Liver (tissue), 9 donors: ENCODE data around the gene CREB3L2. TPM values are rescaled to one million over a fixed set of nuclear protein-coding genes. Genes with fewer than 3 reads are reported as not detected.

Experiments
- DNase-seq: peaks from one replicate; pipeline ENCODE4 v3.0.0-alpha.2; 2017; ENCODE audit warnings: low spot score
- H3K27ac ChIP-seq, 2 donors: one replicate each; pipeline ENCODE4 v1.7.0; 2013; ENCODE audit warnings: inconsistent platforms in 2 of 2, low read length in 2 of 2, control low read depth in 1 of 2, low read depth in 1 of 2, mild to moderate bottlenecking in 1 of 2
- H3K27me3 ChIP-seq, 4 donors: one replicate each; pipeline versions ENCODE4 v1.6.1 to v1.7.0; 2013; ENCODE audit warnings: low read length in 3 of 4, inconsistent platforms in 1 of 4, mild to moderate bottlenecking in 1 of 4, moderate library complexity in 1 of 4; ENCODE audit not compliant: control insufficient read depth in 4 of 4, insufficient read depth in 4 of 4
- H3K36me3 ChIP-seq, 4 donors: one replicate each; pipeline versions ENCODE4 v1.6.1 to v1.7.0; 2013; ENCODE audit warnings: low read length in 3 of 4, mild to moderate bottlenecking in 3 of 4, low read depth in 1 of 4, moderate library complexity in 1 of 4; ENCODE audit not compliant: control insufficient read depth in 4 of 4, insufficient read depth in 3 of 4
- H3K4me1 ChIP-seq, 4 donors: one replicate each; pipeline versions ENCODE4 v1.6.1 to v1.7.0; 2013; ENCODE audit warnings: low read length in 3 of 4, mild to moderate bottlenecking in 3 of 4, moderate library complexity in 1 of 4; ENCODE audit not compliant: control insufficient read depth in 4 of 4, insufficient read depth in 4 of 4
- H3K4me3 ChIP-seq, 3 donors: one replicate each; pipeline versions ENCODE4 v1.6.1 to v1.7.0; 2013; ENCODE audit warnings: low read length in 3 of 3, control low read depth in 1 of 3, low read depth in 1 of 3, mild to moderate bottlenecking in 1 of 3
- H3K9ac ChIP-seq, 2 donors: one replicate each; pipeline ENCODE4 v1.7.0; 2013; ENCODE audit warnings: low read length in 2 of 2, mild to moderate bottlenecking in 2 of 2, moderate library complexity in 2 of 2, control low read depth in 1 of 2, low read depth in 1 of 2
- H3K9me3 ChIP-seq, 4 donors: one replicate each; pipeline versions ENCODE4 v1.6.1 to v1.7.0; 2013; ENCODE audit warnings: low read length in 3 of 4; ENCODE audit not compliant: control insufficient read depth in 4 of 4
- EGR1 ChIP-seq, 2 donors: IDR thresholded peaks; 2 replicates each; pipeline ENCODE4 v1.6.1; 2016 to 2018; ENCODE audit warnings: antibody characterized with exemption in 2 of 2, low read depth in 2 of 2
- FOXA1 ChIP-seq: IDR thresholded peaks from 2 replicates; pipeline ENCODE4 v1.6.1; 2016; ENCODE audit warnings: antibody characterized with exemption
- FOXA2 ChIP-seq: IDR thresholded peaks from 2 replicates; pipeline ENCODE4 v1.6.1; 2016; ENCODE audit warnings: antibody characterized with exemption
- GABPA ChIP-seq, 2 donors: IDR thresholded peaks in 1 of 2; conservative IDR thresholded peaks in 1 of 2; 2 replicates each; pipeline ENCODE4 v1.6.1; 2016; ENCODE audit warnings: antibody characterized with exemption in 2 of 2, mild to moderate bottlenecking in 1 of 2, moderate library complexity in 1 of 2
- HNF4A ChIP-seq, 2 donors: conservative IDR thresholded peaks; 2 replicates each; pipeline ENCODE4 v1.6.1; 2016; ENCODE audit warnings: antibody characterized with exemption in 2 of 2, mild to moderate bottlenecking in 2 of 2
- HNF4G ChIP-seq: IDR thresholded peaks from 2 replicates; pipeline ENCODE4 v1.6.1; 2016; ENCODE audit warnings: antibody characterized with exemption
- JUND ChIP-seq, 2 donors: IDR thresholded peaks; 2 replicates each; pipeline ENCODE4 v1.6.1; 2016; ENCODE audit warnings: antibody characterized with exemption in 2 of 2
- RXRA ChIP-seq, 2 donors: IDR thresholded peaks; 2 replicates each; pipeline ENCODE4 v1.6.1; 2017 to 2018; ENCODE audit warnings: antibody characterized with exemption in 2 of 2, mild to moderate bottlenecking in 1 of 2
- SP1 ChIP-seq: IDR thresholded peaks from 2 replicates; pipeline ENCODE4 v1.6.1; 2018; ENCODE audit warnings: antibody characterized with exemption, mild to moderate bottlenecking
- TAF1 ChIP-seq: conservative IDR thresholded peaks from 2 replicates; pipeline ENCODE4 v1.6.1; 2016; ENCODE audit warnings: antibody characterized with exemption, mild to moderate bottlenecking
- YY1 ChIP-seq: IDR thresholded peaks from 2 replicates; pipeline ENCODE4 v1.6.1; 2016; ENCODE audit warnings: antibody characterized with exemption, mild to moderate bottlenecking
- WGBS: extraction: QIAGEN DNeasy Blood & Tissue Kit; methylation state at CpG from one replicate; pipeline ENCODE4 v1.1.7; 2013; 5-methylcytosine and 5-hydroxymethylcytosine counted together
- polyA plus RNA-seq, 2 donors: library from polyadenylated mRNA; stranded (reverse) in 1 of 2; unstranded in 1 of 2; fragments of 200-250 nt in 1 of 2; fragments of >200 nt in 1 of 2; fragmentation: Nextera tagmentation in 1 of 2; extraction: Ambion mirVana in 1 of 2; gene quantifications; one replicate each; pipeline versions ENCODE4 v1.2.1 to v1.2.3, GENCODE V29; 2013 to 2015
- total RNA-seq, 2 donors: library from RNA; depleted of rRNA; stranded (reverse); fragments of >200 nt; gene quantifications; one replicate each; pipeline ENCODE4 v1.2.3, GENCODE V29; 2014
- TF ChIP-seq, protein P1 (sequence below): IDR thresholded peaks from 2 replicates; pipeline ENCODE4 v1.6.1; 2016; ENCODE audit warnings: antibody characterized with exemption
- TF ChIP-seq, protein P2 (sequence below): IDR thresholded peaks from 2 replicates; pipeline ENCODE4 v1.6.1; 2016; ENCODE audit warnings: antibody characterized with exemption
- TF ChIP-seq, protein P3 (sequence below): IDR thresholded peaks from 2 replicates; pipeline ENCODE4 v1.6.1; 2016; ENCODE audit warnings: antibody characterized with exemption, mild to moderate bottlenecking
- TF ChIP-seq, protein P4 (sequence below): IDR thresholded peaks from 2 replicates; pipeline ENCODE4 v1.6.1; 2016; ENCODE audit warnings: antibody characterized with exemption
- TF ChIP-seq, protein P5 (sequence below): fragments of 150-350 bp; IDR thresholded peaks from 2 replicates; pipeline ENCODE4 v1.5.1; 2017; ENCODE audit warnings: improper control_type of control experiment, low read depth, low read length; ENCODE audit not compliant: missing input control
- donor health status: healthy.
- donor health status: healthy.
- donor health status: healthy.
- donor health status: healthy.
- donor health status: healthy.

Gene CREB3L2
- total and polyA plus RNA-seq, 4 donors, result 6.7 to 16.6 (median 9.9) TPM

DNA sequence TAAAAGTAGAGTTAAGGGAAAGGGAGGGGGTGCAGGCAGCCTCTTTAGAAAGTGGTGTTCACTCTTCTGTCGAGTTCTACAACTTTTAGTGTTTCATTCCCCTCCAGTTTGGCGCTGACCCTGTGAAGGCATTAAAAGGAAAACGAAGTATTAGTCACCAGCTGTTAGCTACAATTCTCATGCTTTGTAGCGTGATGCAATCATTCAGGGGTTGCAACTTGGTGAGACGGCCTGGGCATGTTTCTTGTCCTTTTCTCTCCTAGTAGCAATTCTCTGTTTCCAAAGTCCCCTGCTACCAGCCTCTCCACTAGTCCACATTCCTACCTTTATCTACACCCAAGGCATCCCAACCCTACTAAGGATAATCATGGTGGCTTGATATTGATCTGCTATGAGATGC, 121.5 kb downstream of the CREB3L2 start:
- 91% methylated on average over 5 of the region's 5 CpGs for WGBS
- peaks cover 30 to 74% (median 65%) of the 10 kb centered on the region in 4 donors for H3K36me3 ChIP-seq
- no peak for TF ChIP-seq EGR1 (IDR thresholded peaks at IDR 0.05; ENCODE audit: low read depth in 2 of 2)
- TF ChIP-seq FOXA2, result no peak
- no peak for TF ChIP-seq HNF4G
- TF ChIP-seq JUND (IDR thresholded peaks at IDR 0.05), result no peak
- TF ChIP-seq YY1, result no peak
- TF ChIP-seq SP1, result no peak
- TF ChIP-seq FOXA1, result no peak
- TF ChIP-seq HNF4A (conservative IDR thresholded peaks at IDR 0.05), result no peak
- TF ChIP-seq, protein P1, sequence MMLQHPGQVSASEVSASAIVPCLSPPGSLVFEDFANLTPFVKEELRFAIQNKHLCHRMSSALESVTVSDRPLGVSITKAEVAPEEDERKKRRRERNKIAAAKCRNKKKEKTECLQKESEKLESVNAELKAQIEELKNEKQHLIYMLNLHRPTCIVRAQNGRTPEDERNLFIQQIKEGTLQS, result no peak
- TF ChIP-seq TAF1, result no peak
- H3K4me1 ChIP-seq, result no peaks in the 10 kb centered on the region
- no peak overlapping the region for H3K27ac ChIP-seq
- DNase-seq, result no peak
- H3K9ac ChIP-seq, result no peak overlapping the region
- no peaks in the 10 kb centered on the region for H3K9me3 ChIP-seq
- no peak overlapping the region for H3K4me3 ChIP-seq
- no peaks in the 10 kb centered on the region for H3K27me3 ChIP-seq

DNA sequence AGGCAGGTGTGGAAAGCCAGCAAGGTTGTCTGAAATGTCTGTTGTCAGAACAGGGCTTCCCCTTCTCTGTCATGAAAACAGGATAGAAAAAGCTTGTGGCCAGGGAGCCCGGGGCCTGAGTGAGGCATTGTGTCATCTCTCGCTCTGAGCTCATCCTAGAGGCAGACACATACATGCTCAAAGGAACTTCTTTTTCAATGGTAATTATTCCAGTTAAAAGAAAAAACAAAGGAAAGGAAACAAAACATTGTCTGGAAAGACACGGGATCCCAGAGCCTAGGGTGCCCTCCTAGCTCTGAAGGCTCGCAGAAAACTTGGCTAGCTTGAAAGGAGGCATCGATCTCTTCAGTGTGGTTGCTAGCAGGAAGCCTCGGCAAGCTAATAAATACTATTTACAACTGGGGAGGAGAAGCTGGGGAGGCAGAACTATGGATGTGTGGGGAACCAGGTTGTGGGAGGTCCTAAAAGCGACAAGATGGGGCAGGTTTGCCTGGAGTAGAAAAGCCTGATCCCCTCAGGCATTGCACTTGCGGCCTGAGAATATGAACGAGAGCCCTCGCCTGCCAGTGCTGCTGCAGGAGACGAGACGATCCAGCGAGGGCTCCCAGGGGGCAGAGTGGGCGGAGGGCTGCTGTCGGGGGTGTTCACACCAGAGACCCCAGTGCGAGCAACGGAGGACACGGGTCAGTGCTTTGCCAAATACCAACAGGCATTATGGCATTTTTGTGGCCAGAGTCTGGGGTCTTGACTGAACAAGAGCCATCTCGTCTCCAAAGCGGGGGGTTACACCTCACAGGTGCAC, 122.3 kb downstream of the CREB3L2 start:
- no peaks in the 10 kb centered on the region for H3K4me1 ChIP-seq
- H3K27ac ChIP-seq, result no peak overlapping the region
- WGBS, result 94% methylated on average over 20 of the region's 20 CpGs
- H3K9me3 ChIP-seq, result no peaks in the 10 kb centered on the region
- H3K36me3 ChIP-seq, result peaks cover 24 to 66% (median 58%) of the 10 kb centered on the region in 4 donors
- DNase-seq, result no peak
- TF ChIP-seq RXRA (IDR thresholded peaks at IDR 0.05) (no peak), FOXA1 (no peak), GABPA (IDR thresholded peaks at IDR 0.05 in 1 of 2, conservative IDR thresholded peaks at IDR 0.05 in 1 of 2) (no peak), HNF4A (conservative IDR thresholded peaks at IDR 0.05) (no peak), EGR1 (IDR thresholded peaks at IDR 0.05; ENCODE audit: low read depth in 2 of 2) (no peak)
- TF ChIP-seq, protein P2, sequence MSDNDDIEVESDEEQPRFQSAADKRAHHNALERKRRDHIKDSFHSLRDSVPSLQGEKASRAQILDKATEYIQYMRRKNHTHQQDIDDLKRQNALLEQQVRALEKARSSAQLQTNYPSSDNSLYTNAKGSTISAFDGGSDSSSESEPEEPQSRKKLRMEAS, result no peak
- H3K27me3 ChIP-seq, result no peaks in the 10 kb centered on the region
- no peak overlapping the region for H3K9ac ChIP-seq
- H3K4me3 ChIP-seq, result no peak overlapping the region

DNA sequence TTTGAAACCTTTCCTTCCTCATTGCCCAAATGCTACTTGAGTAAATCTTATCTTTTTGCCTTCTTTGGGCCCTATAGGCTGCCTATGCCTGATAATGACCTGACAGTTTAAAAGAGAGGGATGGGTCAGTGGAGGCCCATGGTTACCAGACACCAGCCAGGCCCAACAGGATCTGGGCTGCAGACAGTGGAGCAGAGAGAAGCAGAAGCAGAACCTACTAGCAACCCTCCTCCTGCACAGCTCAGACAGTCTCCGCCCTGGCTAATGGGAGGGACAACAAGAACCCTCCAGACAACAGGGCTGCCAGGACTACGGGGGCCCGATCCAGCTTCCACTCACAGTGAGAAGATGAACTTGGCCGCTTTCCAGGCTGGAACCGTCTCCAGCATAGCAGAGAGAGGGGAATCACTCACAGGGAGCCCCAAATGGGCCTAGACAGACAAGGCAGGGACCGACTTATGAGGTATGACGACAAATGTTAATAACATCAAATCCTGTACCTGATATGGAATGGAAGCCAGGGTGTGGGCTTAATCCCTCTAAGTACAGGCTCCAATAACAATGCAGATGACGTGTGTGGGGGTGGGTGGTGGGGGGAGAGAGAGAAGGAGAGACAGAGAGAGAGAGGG, 123.4 kb downstream of the CREB3L2 start:
- no peak overlapping the region for H3K9ac ChIP-seq
- no peaks in the 10 kb centered on the region for H3K4me1 ChIP-seq
- no peak overlapping the region for H3K27ac ChIP-seq
- no peak for DNase-seq
- no peaks in the 10 kb centered on the region for H3K27me3 ChIP-seq
- H3K36me3 ChIP-seq, result peaks cover 26 to 59% (median 55%) of the 10 kb centered on the region in 4 donors
- H3K4me3 ChIP-seq, result no peak overlapping the region
- H3K9me3 ChIP-seq, result no peaks in the 10 kb centered on the region
- WGBS, result 91% methylated on average over 8 of the region's 8 CpGs
- TF ChIP-seq, protein P3, sequence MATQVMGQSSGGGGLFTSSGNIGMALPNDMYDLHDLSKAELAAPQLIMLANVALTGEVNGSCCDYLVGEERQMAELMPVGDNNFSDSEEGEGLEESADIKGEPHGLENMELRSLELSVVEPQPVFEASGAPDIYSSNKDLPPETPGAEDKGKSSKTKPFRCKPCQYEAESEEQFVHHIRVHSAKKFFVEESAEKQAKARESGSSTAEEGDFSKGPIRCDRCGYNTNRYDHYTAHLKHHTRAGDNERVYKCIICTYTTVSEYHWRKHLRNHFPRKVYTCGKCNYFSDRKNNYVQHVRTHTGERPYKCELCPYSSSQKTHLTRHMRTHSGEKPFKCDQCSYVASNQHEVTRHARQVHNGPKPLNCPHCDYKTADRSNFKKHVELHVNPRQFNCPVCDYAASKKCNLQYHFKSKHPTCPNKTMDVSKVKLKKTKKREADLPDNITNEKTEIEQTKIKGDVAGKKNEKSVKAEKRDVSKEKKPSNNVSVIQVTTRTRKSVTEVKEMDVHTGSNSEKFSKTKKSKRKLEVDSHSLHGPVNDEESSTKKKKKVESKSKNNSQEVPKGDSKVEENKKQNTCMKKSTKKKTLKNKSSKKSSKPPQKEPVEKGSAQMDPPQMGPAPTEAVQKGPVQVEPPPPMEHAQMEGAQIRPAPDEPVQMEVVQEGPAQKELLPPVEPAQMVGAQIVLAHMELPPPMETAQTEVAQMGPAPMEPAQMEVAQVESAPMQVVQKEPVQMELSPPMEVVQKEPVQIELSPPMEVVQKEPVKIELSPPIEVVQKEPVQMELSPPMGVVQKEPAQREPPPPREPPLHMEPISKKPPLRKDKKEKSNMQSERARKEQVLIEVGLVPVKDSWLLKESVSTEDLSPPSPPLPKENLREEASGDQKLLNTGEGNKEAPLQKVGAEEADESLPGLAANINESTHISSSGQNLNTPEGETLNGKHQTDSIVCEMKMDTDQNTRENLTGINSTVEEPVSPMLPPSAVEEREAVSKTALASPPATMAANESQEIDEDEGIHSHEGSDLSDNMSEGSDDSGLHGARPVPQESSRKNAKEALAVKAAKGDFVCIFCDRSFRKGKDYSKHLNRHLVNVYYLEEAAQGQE, result no peak
- TF ChIP-seq FOXA2, result no peak
- TF ChIP-seq, protein P1, result no peak
- TF ChIP-seq, protein P4, sequence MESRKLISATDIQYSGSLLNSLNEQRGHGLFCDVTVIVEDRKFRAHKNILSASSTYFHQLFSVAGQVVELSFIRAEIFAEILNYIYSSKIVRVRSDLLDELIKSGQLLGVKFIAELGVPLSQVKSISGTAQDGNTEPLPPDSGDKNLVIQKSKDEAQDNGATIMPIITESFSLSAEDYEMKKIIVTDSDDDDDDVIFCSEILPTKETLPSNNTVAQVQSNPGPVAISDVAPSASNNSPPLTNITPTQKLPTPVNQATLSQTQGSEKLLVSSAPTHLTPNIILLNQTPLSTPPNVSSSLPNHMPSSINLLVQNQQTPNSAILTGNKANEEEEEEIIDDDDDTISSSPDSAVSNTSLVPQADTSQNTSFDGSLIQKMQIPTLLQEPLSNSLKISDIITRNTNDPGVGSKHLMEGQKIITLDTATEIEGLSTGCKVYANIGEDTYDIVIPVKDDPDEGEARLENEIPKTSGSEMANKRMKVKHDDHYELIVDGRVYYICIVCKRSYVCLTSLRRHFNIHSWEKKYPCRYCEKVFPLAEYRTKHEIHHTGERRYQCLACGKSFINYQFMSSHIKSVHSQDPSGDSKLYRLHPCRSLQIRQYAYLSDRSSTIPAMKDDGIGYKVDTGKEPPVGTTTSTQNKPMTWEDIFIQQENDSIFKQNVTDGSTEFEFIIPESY, result no peak
- TF ChIP-seq EGR1 (IDR thresholded peaks at IDR 0.05; ENCODE audit: low read depth in 2 of 2), result no peak
- TF ChIP-seq, protein P2, result no peak
- TF ChIP-seq HNF4A (conservative IDR thresholded peaks at IDR 0.05), result no peak
- no peak for TF ChIP-seq RXRA (IDR thresholded peaks at IDR 0.05)
- no peak for TF ChIP-seq FOXA1
- no peak for TF ChIP-seq GABPA (IDR thresholded peaks at IDR 0.05 in 1 of 2, conservative IDR thresholded peaks at IDR 0.05 in 1 of 2)
- no peak for TF ChIP-seq HNF4G
- no peak for TF ChIP-seq TAF1
- no peak for TF ChIP-seq JUND (IDR thresholded peaks at IDR 0.05)
- TF ChIP-seq, protein P5, sequence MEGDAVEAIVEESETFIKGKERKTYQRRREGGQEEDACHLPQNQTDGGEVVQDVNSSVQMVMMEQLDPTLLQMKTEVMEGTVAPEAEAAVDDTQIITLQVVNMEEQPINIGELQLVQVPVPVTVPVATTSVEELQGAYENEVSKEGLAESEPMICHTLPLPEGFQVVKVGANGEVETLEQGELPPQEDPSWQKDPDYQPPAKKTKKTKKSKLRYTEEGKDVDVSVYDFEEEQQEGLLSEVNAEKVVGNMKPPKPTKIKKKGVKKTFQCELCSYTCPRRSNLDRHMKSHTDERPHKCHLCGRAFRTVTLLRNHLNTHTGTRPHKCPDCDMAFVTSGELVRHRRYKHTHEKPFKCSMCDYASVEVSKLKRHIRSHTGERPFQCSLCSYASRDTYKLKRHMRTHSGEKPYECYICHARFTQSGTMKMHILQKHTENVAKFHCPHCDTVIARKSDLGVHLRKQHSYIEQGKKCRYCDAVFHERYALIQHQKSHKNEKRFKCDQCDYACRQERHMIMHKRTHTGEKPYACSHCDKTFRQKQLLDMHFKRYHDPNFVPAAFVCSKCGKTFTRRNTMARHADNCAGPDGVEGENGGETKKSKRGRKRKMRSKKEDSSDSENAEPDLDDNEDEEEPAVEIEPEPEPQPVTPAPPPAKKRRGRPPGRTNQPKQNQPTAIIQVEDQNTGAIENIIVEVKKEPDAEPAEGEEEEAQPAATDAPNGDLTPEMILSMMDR, result no peak
- TF ChIP-seq SP1, result no peak
